Femur (tissue), 1 donor: ENCODE data around the gene TAS2R41.

ENCODE experiments used
- DNase-seq: peaks from one replicate; pipeline ENCODE4 v3.0.0-alpha.2; 2017

Gene TAS2R41, protein sequence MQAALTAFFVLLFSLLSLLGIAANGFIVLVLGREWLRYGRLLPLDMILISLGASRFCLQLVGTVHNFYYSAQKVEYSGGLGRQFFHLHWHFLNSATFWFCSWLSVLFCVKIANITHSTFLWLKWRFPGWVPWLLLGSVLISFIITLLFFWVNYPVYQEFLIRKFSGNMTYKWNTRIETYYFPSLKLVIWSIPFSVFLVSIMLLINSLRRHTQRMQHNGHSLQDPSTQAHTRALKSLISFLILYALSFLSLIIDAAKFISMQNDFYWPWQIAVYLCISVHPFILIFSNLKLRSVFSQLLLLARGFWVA

DNA sequence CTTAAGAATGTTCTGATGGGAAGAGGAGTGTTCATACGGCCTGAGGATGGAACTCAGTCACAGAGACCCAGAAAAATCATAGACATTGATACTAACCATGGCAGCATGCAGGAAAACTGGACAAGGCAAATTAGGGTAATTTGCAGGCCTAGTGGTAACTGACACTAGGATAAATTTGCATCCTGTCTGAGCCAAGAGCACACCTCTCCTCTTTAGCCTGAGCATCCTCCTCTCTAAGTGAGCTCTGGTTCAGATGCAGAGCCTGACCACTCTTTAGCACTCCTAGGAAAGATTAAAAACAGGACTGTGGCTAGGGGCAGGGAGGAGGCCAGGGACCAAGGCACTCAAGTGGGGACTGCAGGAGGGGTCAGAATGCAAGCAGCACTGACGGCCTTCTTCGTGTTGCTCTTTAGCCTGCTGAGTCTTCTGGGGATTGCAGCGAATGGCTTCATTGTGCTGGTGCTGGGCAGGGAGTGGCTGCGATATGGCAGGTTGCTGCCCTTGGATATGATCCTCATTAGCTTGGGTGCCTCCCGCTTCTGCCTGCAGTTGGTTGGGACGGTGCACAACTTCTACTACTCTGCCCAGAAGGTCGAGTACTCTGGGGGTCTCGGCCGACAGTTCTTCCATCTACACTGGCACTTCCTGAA lies at the start of gene TAS2R41:
TSS of gene TAS2R41 (plus strand) at position 373 of the 650 bp plus-strand sequence. CDS start at position 373, 0 bp downstream.
- no peak for DNase-seq

- no peak for DNase-seq
These were observed 47.6 kb upstream of the TAS2R41 start for GRCh38 chr7:143429770-143430698.

GRCh38 chr7:143431109-143431508 lies 46.6 kb upstream of the TAS2R41 start:
- DNase-seq = no peak

GRCh38 chr7:143433759-143434158 lies 43.9 kb upstream of the TAS2R41 start:
- DNase-seq = no peak

GRCh38 chr7:143434660-143435059 lies 43.0 kb upstream of the TAS2R41 start:
- peak; percentile 40 for DNase-seq

GRCh38 chr7:143435266-143435665 lies 42.4 kb upstream of the TAS2R41 start:
- DNase-seq = no peak

DNA sequence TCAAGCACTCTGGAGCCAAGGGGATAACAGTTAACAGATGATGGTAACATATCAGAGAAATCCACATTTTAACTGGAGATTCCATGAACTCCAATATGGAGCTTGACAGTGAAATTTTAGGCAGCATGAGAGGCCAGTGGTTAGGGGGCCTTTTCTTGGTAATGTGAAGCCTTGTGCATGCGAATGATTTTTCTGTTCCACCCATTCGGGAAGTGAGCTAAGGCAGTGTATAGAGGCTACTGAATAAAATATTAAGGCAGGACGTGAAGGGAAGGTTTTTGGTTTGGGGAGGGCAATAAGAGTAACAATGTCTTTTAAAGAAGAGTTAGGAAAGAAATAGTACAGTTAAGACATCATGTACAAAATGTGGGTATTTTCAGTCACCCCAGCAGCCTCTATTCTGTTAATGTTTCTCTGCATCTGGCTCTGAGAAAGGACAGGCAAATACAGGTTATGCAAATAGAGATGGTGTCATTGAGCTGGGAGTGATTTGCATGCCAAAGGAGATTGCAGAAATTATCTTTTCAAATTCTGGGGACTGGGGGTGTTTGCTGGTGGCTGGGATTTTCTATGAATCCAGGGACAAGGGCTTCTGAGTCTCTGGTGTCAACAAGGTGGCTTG lies 41.2 kb upstream of the TAS2R41 start:
- DNase-seq = no peak

DNA sequence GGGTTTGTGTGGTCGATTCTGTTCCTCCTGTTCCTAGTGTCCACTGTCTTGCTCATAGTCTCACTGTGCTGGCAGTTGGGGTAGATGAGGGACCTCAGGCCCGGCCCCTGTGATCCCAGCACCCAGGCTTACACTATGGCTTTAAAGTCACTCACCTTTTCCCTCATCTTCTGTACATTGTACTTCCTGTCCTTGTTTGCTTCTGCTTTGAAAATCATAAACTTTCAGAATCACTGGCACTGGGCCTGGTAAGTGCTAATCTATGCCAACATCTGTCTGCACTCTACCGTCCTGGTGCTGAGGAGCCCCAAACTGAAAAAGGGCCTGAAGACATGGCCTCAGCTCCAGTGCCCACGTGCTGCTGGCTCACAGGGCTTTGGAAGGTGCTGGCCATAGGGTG lies 40.1 kb upstream of the TAS2R41 start:
- no peak for DNase-seq

DNA sequence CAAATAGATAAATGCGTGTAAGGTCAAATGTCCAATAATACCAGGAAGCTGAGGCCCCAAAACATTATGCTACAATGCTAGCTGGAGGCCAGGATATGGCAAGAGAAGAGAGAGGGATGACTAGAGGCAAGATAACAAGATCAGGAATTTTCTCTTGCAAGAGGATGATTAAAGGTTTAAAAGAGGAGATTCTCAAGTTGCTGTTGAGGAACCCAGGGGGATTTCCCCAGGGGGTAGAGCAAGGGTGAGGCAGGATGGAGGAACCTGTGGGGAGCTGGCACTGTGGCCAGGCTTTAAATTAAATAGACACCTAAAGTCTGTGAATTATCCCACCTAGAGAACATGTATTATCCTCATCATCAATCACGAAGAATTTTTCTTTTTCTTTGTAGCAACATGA lies 37.8 kb upstream of the TAS2R41 start:
- DNase-seq = no peak

GRCh38 chr7:143443153-143443552 lies 34.5 kb upstream of the TAS2R41 start, which contains the start of gene TAS2R60:
TAS2R60 (plus strand) TSS chr7:143443453; CDS start chr7:143443453, 0 bp downstream.
- no peak for DNase-seq

- DNase-seq = no peak
These were observed 33.5 kb upstream of the TAS2R41 start for GRCh38 chr7:143444063-143444782.

DNA sequence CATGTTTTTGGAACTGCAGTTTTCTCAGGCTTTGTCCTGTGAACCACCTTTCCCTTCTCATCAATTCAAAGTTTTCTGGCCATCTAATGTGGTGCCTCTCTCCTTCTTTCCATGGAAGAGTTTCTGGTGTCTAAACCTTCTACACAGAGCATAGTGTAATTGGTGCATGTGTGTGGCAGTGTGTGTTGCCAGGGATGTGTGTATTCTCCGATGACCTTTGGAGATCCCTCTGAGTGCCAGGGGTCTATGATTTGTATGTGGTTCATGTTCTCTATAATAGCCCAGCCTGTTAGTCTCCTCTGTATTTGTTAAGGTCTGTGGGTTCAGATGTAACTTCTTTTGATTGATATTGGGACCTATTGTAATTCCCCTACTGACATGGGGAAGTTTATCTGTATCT lies 32.9 kb upstream of the TAS2R41 start:
- DNase-seq = no peak

- DNase-seq = no peak
These were observed 30.2 kb upstream of the TAS2R41 start for GRCh38 chr7:143447466-143447865.

DNA sequence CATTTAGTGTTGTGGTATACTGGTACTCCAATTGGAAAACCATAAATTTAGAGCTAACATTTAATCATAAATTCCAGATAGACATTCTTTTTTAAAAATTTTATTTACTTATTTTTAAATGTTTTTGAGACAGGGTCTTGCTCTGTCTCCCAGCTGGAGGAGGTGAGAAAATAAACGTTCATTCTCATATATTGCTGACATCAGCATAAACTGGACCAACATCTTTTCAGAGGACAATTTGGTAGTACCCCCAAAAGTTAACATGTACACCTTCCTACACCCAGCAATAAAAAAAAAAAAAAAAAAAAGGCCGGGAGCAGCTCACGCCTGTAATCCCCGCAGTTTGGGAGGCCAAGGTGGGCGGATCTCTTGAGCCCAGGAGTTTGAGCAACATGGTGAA lies 29.2 kb upstream of the TAS2R41 start:
- DNase-seq = no peak

GRCh38 chr7:143449793-143450192 lies 27.9 kb upstream of the TAS2R41 start:
- DNase-seq = no peak

DNA sequence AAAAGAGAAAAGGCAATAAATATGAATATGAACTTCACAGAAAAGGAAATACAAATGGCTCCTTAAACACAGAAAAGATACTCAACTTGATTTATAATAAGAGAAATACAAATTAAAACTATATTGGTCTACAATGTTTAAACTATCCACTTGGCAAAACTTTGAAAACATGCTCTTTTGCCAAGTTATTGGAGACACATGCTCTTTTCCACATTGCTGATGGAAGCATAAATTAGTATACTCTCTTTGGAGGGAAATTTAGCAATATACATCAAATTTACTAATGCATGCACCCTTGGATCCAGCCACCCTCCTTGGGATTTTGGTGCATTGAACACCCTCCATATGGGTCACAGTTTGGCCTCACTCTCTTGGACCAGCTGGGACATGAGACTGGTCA lies 26.6 kb upstream of the TAS2R41 start:
- no peak for DNase-seq

GRCh38 chr7:143451746-143452145 lies 25.9 kb upstream of the TAS2R41 start:
- no peak for DNase-seq

GRCh38 chr7:143452495-143452894 lies 25.2 kb upstream of the TAS2R41 start:
- DNase-seq = no peak

DNA sequence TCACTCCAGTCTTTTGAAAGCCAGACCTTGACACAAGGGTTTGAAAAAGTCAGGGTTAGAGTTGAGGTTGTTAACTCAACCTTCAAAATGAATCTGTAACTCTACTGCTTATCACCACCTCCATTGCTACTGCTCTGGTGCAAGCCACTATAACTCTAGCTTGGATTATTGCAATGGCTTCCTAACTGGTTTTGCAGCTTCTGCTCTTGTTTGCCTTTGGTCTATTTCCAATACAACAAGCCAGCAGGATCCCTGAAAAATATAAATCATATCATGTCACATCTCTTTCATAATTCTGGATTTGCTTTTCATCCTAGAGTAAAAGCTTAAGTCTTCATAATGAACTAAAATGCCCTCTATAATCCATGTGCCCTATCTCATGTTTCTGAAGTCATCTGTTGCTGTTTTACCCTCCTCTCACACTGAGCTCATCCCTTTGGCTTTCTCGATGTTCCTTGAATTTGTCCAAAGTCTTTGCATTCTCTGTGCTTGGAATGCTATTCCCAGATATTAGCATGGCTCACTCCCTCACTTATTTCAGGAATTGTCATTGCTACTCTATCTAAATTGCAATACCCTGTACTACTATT lies 23.5 kb upstream of the TAS2R41 start:
- no peak for DNase-seq

- DNase-seq = no peak
These were observed 22.2 kb upstream of the TAS2R41 start for GRCh38 chr7:143455491-143455890.

DNA sequence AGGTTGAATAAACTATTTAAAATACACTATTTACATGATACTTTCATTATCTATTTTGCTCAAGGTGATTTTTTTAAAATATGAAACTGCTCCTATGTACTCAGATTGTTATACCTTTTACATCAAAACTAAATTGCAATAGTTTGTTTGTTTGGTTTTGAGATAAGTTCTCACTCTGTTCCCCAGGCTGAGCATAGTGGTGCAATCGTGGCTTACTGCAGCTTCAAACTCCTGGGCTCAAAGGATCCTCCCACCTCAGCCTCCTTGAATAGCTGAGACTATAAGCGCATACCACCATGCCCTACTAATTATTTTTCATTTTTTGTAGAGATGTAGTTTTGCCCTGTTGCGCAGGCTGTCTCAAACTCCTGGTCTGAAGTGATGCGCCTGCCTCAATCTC lies 21.7 kb upstream of the TAS2R41 start:
- no peak for DNase-seq
